Large intestine (tissue), 3 donors: ENCODE measurements around the gene GPATCH4. TPM values are rescaled to one million over a fixed set of nuclear protein-coding genes. Genes with fewer than 3 reads are reported as not detected.

Experiments
- DNase-seq, 2 donors: peaks; one replicate each; pipeline versions ENCODE4 v3.0.0 to v3.0.0-alpha.2; 2013
- H3K27ac ChIP-seq: one replicate; pipeline ENCODE4 v1.5.1; 2013; ENCODE audit warnings: low read length
- H3K27me3 ChIP-seq: 2 replicates; pipeline ENCODE4 v1.6.1; 2013; ENCODE audit warnings: low read length; ENCODE audit not compliant: control insufficient read depth, insufficient read depth
- H3K36me3 ChIP-seq: 2 replicates; pipeline ENCODE4 v1.6.1; 2013; ENCODE audit warnings: low read length; ENCODE audit not compliant: control insufficient read depth, insufficient read depth
- H3K4me1 ChIP-seq: one replicate; pipeline ENCODE4 v1.6.1; 2013; ENCODE audit warnings: low read length; ENCODE audit not compliant: control insufficient read depth, insufficient read depth
- H3K4me3 ChIP-seq: one replicate; pipeline ENCODE4 v1.5.1; 2013; ENCODE audit warnings: low read length
- H3K9me3 ChIP-seq: one replicate; pipeline ENCODE4 v1.6.1; 2013; ENCODE audit warnings: mild to moderate bottlenecking, low read depth, low read length, moderate library complexity; ENCODE audit not compliant: control insufficient read depth
- WGBS: methylation state at CpG from one replicate; pipeline ENCODE4 v1.1.5; 2013; ENCODE audit warnings: low lambda C conversion rate; ENCODE audit not compliant: insufficient coverage; 5-methylcytosine and 5-hydroxymethylcytosine counted together
- polyA plus RNA-seq: library from polyadenylated mRNA; unstranded; fragments of 120-200 nt; gene quantifications from one replicate; pipeline ENCODE4 v1.2.1, GENCODE V29; 2013

GPATCH4 gene
- polyA plus RNA-seq, 1 donor = 25.9 TPM

GRCh38 chr1:156629823-156630449, 28.7 kb upstream of the GPATCH4 start:
- no peak overlapping the region for H3K27ac ChIP-seq
- H3K4me1 ChIP-seq = peaks cover 12% of the 10 kb centered on the region
- no peaks in the 10 kb centered on the region for H3K36me3 ChIP-seq
- H3K9me3 ChIP-seq = peaks cover 2% of the 10 kb centered on the region
- 70% methylated on average over 2 of the region's 8 CpGs for WGBS
- H3K27me3 ChIP-seq = peaks cover 56% of the 10 kb centered on the region
- no peak for DNase-seq
- no peak overlapping the region for H3K4me3 ChIP-seq

DNA sequence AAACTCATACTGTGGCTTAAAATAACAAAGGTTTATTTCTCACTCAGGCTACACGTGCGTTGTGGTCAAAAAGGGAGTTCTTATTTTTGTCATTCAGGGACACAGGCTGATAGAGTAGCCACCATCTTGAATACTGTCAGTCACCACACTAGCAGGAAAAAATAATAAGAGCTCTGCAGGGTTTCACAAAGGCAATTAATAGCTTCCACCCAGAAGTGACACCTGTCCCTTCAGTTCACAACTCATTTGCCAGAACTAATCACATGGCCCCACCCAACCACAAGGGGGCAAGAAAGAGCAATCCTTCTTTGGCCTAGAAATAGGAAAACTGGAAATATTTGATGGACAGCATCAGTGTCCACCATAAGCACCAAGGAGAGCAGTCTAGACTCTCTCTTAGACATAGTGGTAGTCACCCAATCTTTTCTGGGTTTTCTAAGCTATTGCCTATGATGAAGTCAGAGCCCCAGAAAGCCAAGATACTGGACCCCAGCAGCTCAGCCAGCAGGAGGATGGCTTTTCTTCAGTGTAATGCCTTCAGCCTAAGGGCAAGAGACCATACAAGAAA, 26.1 kb upstream of the GPATCH4 start:
- peak in 1 of 2 donors; percentile 30 for DNase-seq
- Histone ChIP-seq H3K27me3 (peaks cover 61% of the 10 kb centered on the region), H3K4me1 (peaks cover 20% of the 10 kb centered on the region), H3K27ac (no peak overlapping the region), H3K9me3 (peaks cover 12% of the 10 kb centered on the region), H3K36me3 (no peaks in the 10 kb centered on the region), H3K4me3 (no peak overlapping the region)
- no CpG with 5 or more reads among the region's 2 CpGs for WGBS

- Histone ChIP-seq H3K27me3 (peaks cover 61% of the 10 kb centered on the region), H3K9me3 (peaks cover 12% of the 10 kb centered on the region), H3K4me1 (peaks cover 20% of the 10 kb centered on the region), H3K27ac (no peak overlapping the region), H3K4me3 (no peak overlapping the region), H3K36me3 (no peaks in the 10 kb centered on the region)
- DNase-seq = no peak
- no CpG with 5 or more reads among the region's 4 CpGs for WGBS
These were observed 24.8 kb upstream of the GPATCH4 start for GRCh38 chr1:156626079-156626438.

- peak; percentile 53 to 80 for DNase-seq
- no peak overlapping the region for H3K27ac ChIP-seq
- WGBS = 0% methylated on average over 4 of the region's 45 CpGs
- no peaks in the 10 kb centered on the region for H3K36me3 ChIP-seq
- H3K4me1 ChIP-seq = peaks cover 20% of the 10 kb centered on the region
- no peak overlapping the region for H3K4me3 ChIP-seq
- H3K27me3 ChIP-seq = peaks cover 58% of the 10 kb centered on the region
- H3K9me3 ChIP-seq = peaks cover 12% of the 10 kb centered on the region
These were observed 24.3 kb upstream of the GPATCH4 start for GRCh38 chr1:156625436-156626078.

DNA sequence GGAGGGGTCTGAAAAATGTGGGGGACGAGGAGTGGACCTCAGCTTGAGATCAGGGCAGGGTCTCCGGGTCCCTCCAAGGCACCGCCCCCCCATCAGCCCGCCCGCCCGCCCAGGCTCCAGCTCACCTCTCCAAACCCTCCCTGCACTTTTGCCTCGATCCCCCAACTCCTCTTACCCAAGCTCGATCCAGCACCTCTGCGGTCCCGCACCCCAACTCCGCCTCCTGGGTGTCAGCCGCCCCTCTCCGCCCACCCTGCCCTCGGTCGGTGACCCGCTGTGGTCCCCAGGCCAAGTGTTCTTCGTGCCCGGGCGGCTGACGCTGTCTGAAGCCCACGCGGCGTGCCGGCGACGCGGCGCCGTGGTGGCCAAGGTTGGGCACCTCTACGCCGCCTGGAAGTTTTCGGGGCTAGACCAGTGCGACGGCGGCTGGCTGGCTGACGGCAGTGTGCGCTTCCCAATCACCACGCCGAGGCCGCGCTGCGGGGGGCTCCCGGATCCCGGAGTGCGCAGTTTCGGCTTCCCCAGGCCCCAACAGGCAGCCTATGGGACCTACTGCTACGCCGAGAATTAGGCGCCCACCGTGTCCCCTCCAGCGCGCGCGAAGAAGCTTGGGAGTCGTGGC, 23.6 kb upstream of the GPATCH4 start:
- peak in 1 of 2 donors; percentile 39 for DNase-seq
- H3K27ac ChIP-seq = no peak overlapping the region
- no peak overlapping the region for H3K4me3 ChIP-seq
- WGBS = no CpG with 5 or more reads among the region's 55 CpGs
- no peaks in the 10 kb centered on the region for H3K36me3 ChIP-seq
- peaks cover 60% of the 10 kb centered on the region for H3K27me3 ChIP-seq
- peaks cover 20% of the 10 kb centered on the region for H3K4me1 ChIP-seq
- H3K9me3 ChIP-seq = peaks cover 12% of the 10 kb centered on the region

GRCh38 chr1:156623946-156624813, 22.9 kb upstream of the GPATCH4 start:
- H3K9me3 ChIP-seq = peaks cover 12% of the 10 kb centered on the region
- peaks cover 20% of the 10 kb centered on the region for H3K4me1 ChIP-seq
- DNase-seq = peak in 1 of 2 donors; percentile 72
- no CpG with 5 or more reads among the region's 87 CpGs for WGBS
- peak overlapping the region; percentile 14 for H3K4me3 ChIP-seq
- no peak overlapping the region for H3K27ac ChIP-seq
- peaks cover 67% of the 10 kb centered on the region for H3K27me3 ChIP-seq
- H3K36me3 ChIP-seq = no peaks in the 10 kb centered on the region

- peaks cover 72% of the 10 kb centered on the region for H3K27me3 ChIP-seq
- peaks cover 20% of the 10 kb centered on the region for H3K4me1 ChIP-seq
- peak in 1 of 2 donors; percentile 29 for DNase-seq
- H3K9me3 ChIP-seq = peaks cover 12% of the 10 kb centered on the region
- H3K4me3 ChIP-seq = no peak overlapping the region
- H3K27ac ChIP-seq = no peak overlapping the region
- H3K36me3 ChIP-seq = no peaks in the 10 kb centered on the region
- 60% methylated on average over 1 of the region's 6 CpGs for WGBS
These were observed 21.5 kb upstream of the GPATCH4 start for GRCh38 chr1:156622581-156623297.

- no peak overlapping the region for H3K27ac ChIP-seq
- no peak for DNase-seq
- H3K9me3 ChIP-seq = peaks cover 8% of the 10 kb centered on the region
- peaks cover 14% of the 10 kb centered on the region for H3K4me1 ChIP-seq
- no CpG with 5 or more reads among the region's 6 CpGs for WGBS
- no peaks in the 10 kb centered on the region for H3K36me3 ChIP-seq
- peaks cover 46% of the 10 kb centered on the region for H3K27me3 ChIP-seq
- H3K4me3 ChIP-seq = no peak overlapping the region
These were observed 18.3 kb upstream of the GPATCH4 start for GRCh38 chr1:156619582-156619955.

- no peak for DNase-seq
- whole genome bisulfite sequencing = no CpG with 5 or more reads among the region's 7 CpGs
- Histone ChIP-seq H3K27ac (no peak within 1 kb of the TSS), H3K4me1 (peaks cover 11% of the 10 kb centered on the region), H3K9me3 (peaks cover 4% of the 10 kb centered on the region), H3K36me3 (no peaks in the 10 kb centered on the region), H3K27me3 (peaks cover 41% of the 10 kb centered on the region), H3K4me3 (no peak within 1 kb of the TSS)
These were observed 17.7 kb upstream of the GPATCH4 start, which contains the start of gene HAPLN2 for GRCh38 chr1:156618853-156619581. Gene HAPLN2 (plus strand): TSS chr1:156619415. CDS start chr1:156623491, 4,076 bp downstream.
